Aorta (tissue), 5 donors: ENCODE measurements around the gene RPS6KA2. TPM values are rescaled to one million over a fixed set of nuclear protein-coding genes. Genes with fewer than 3 reads are reported as not detected.

ENCODE experiments used
- ATAC-seq: fragments of 200-7000 bp; cut with Tn5 transposase; one replicate; pipeline ENCODE4 v1.9.1; 2022; ENCODE audit warnings: moderate library complexity; ENCODE audit not compliant: low FRiP score
- DNase-seq, 2 donors: peaks; one replicate each; pipeline ENCODE4 v3.0.0-alpha.2; 2020
- H3K27ac ChIP-seq, 2 donors: one replicate each; pipeline ENCODE4 v1.5.1; 2013; ENCODE audit warnings: low read length in 2 of 2, mild to moderate bottlenecking in 2 of 2, moderate library complexity in 2 of 2, control low read depth in 1 of 2, inconsistent platforms in 1 of 2, low read depth in 1 of 2
- H3K27me3 ChIP-seq, 2 donors: one replicate each; pipeline ENCODE4 v1.6.1; 2013; ENCODE audit warnings: control low read depth in 1 of 2, low read length in 1 of 2, mild to moderate bottlenecking in 1 of 2, moderate library complexity in 1 of 2; ENCODE audit not compliant: insufficient read depth in 2 of 2, control insufficient read depth in 1 of 2
- H3K36me3 ChIP-seq, 2 donors: one replicate each; pipeline ENCODE4 v1.6.1; 2013; ENCODE audit warnings: control low read depth in 1 of 2, low read length in 1 of 2, mild to moderate bottlenecking in 1 of 2; ENCODE audit not compliant: insufficient read depth in 2 of 2, control insufficient read depth in 1 of 2
- H3K4me1 ChIP-seq, 2 donors: one replicate each; pipeline ENCODE4 v1.6.1; 2013; ENCODE audit warnings: low read length in 2 of 2, control low read depth in 1 of 2, mild to moderate bottlenecking in 1 of 2, moderate library complexity in 1 of 2; ENCODE audit not compliant: insufficient read depth in 2 of 2, control insufficient read depth in 1 of 2
- H3K4me3 ChIP-seq, 2 donors: one replicate each; pipeline ENCODE4 v1.5.1; 2013; ENCODE audit warnings: low read length in 2 of 2, control low read depth in 1 of 2, mild to moderate bottlenecking in 1 of 2
- H3K9me3 ChIP-seq: one replicate; pipeline ENCODE4 v1.6.1; 2013; ENCODE audit warnings: mild to moderate bottlenecking, low read length; ENCODE audit not compliant: control insufficient read depth
- WGBS, 2 donors: extraction: QIAGEN DNeasy Blood & Tissue Kit; methylation state at CpG; one replicate each; pipeline ENCODE4 v1.1.7; 2013; 5-methylcytosine and 5-hydroxymethylcytosine counted together
- intact Hi-C, 2 donors: fragments of 100-400 bp; cut with DNase I; formaldehyde crosslinking; loops; one replicate each; pipeline versions ENCODE4 v1.14.2 to v1.15.0; 2022
- polyA plus RNA-seq, 2 donors: library from polyadenylated mRNA; stranded (reverse); fragments of 200-250 nt; gene quantifications; one replicate each; pipeline ENCODE4 v1.2.3, GENCODE V29; 2013
- total RNA-seq, 2 donors: library from RNA; stranded (reverse); fragmentation: NEBNext Ultra II Directional; extraction: Animal tissue kit (Norgen Biotek cat#: 25700); gene quantifications; one replicate each; pipeline ENCODE4 v1.2.1, GENCODE V29; 2021
- donor health status: healthy with polysubstance abuse.
- donor health status: Bipolar disorder and iron deficiency.
- donor health status: DM: no; HTN: no; CAD: no.
- donor health status: DM: no; HTN: no; CAD: no.
- donor health status: DM: yes; HTN: yes; CAD: no.

RPS6KA2 gene
- total and polyA plus RNA-seq, 4 donors, result 24.5 to 52.7 (median 37.3) TPM

GRCh38 chr6:166503167-166503744 is 123.8 kb downstream of the RPS6KA2 start:
- no peaks in the 10 kb centered on the region for H3K4me1 ChIP-seq
- no peak overlapping the region for H3K4me3 ChIP-seq
- no peaks in the 10 kb centered on the region for H3K9me3 ChIP-seq
- ATAC-seq (no peak), DNase-seq (peak in 1 of 2 donors; percentile 57)
- intact Hi-C loops, result no loop called here
- no peak overlapping the region for H3K27ac ChIP-seq
- no peaks in the 10 kb centered on the region for H3K27me3 ChIP-seq
- no peaks in the 10 kb centered on the region for H3K36me3 ChIP-seq
- WGBS, 2 donors, result 88 to 92% methylated on average over 12 of the region's 12 CpGs

GRCh38 chr6:166502453-166502852 is 124.6 kb downstream of the RPS6KA2 start:
- 82% methylated on average over 14 of the region's 14 CpGs for WGBS, 2 donors
- ATAC-seq, result no peak
- H3K36me3 ChIP-seq, result no peaks in the 10 kb centered on the region
- H3K27me3 ChIP-seq, result no peaks in the 10 kb centered on the region
- no peak overlapping the region for H3K4me3 ChIP-seq
- DNase-seq, result peak in 1 of 2 donors; percentile 62
- no peaks in the 10 kb centered on the region for H3K9me3 ChIP-seq
- H3K4me1 ChIP-seq, result no peaks in the 10 kb centered on the region
- no peak overlapping the region for H3K27ac ChIP-seq
- intact Hi-C loops, result no loop called here

GRCh38 chr6:166501246-166501645 is 125.8 kb downstream of the RPS6KA2 start:
- Histone ChIP-seq H3K27me3 (no peaks in the 10 kb centered on the region), H3K27ac (no peak overlapping the region), H3K4me3 (no peak overlapping the region), H3K4me1 (no peaks in the 10 kb centered on the region), H3K9me3 (no peaks in the 10 kb centered on the region), H3K36me3 (no peaks in the 10 kb centered on the region)
- ATAC-seq (no peak), DNase-seq (peak in 1 of 2 donors; percentile 56)
- WGBS, 2 donors, result 87 to 91% methylated on average over 14 of the region's 14 CpGs
- intact Hi-C loops, result no loop called here

- DNase-seq, result peak in 1 of 2 donors; percentile 53
- Histone ChIP-seq H3K27me3 (no peaks in the 10 kb centered on the region), H3K9me3 (no peaks in the 10 kb centered on the region), H3K27ac (no peak overlapping the region), H3K36me3 (no peaks in the 10 kb centered on the region), H3K4me1 (no peaks in the 10 kb centered on the region), H3K4me3 (no peak overlapping the region)
- ATAC-seq, result no peak
- intact Hi-C loops, result no loop called here
- 79% methylated on average over 7 of the region's 7 CpGs for WGBS, 2 donors
These were observed 126.8 kb downstream of the RPS6KA2 start for GRCh38 chr6:166500246-166500645.

GRCh38 chr6:166499350-166500163 is 127.5 kb downstream of the RPS6KA2 start:
- Histone ChIP-seq H3K27ac (no peak overlapping the region), H3K4me1 (no peaks in the 10 kb centered on the region), H3K9me3 (no peaks in the 10 kb centered on the region), H3K36me3 (no peaks in the 10 kb centered on the region), H3K4me3 (no peak overlapping the region), H3K27me3 (no peaks in the 10 kb centered on the region)
- ATAC-seq (no peak), DNase-seq (peak in 1 of 2 donors; percentile 57)
- 95 to 96% methylated on average over 7 of the region's 7 CpGs for WGBS, 2 donors
- intact Hi-C loops, result loop anchor here in 1 of 2 donors (10.0 kb wide), 1 partner anchor 235 kb away; no protein-coding TSS in a partner anchor

GRCh38 chr6:166498661-166499349 is 128.2 kb downstream of the RPS6KA2 start:
- intact Hi-C loops, result loop anchor here in 1 of 2 donors (10.0 kb wide), 1 partner anchor 236 kb away; no protein-coding TSS in a partner anchor
- Histone ChIP-seq H3K4me1 (no peaks in the 10 kb centered on the region), H3K9me3 (no peaks in the 10 kb centered on the region), H3K4me3 (no peak overlapping the region), H3K27ac (no peak overlapping the region), H3K36me3 (no peaks in the 10 kb centered on the region), H3K27me3 (no peaks in the 10 kb centered on the region)
- peak in 1 of 2 donors; percentile 63 for DNase-seq
- 95 to 96% methylated on average over 23 of the region's 23 CpGs for WGBS, 2 donors
- no peak for ATAC-seq

- no peaks in the 10 kb centered on the region for H3K36me3 ChIP-seq
- intact Hi-C loops, result loop anchor here in 1 of 2 donors (10.0 kb wide), 1 partner anchor 237 kb away; no protein-coding TSS in a partner anchor
- no peaks in the 10 kb centered on the region for H3K9me3 ChIP-seq
- ATAC-seq (no peak), DNase-seq (peak in 1 of 2 donors; percentile 72)
- H3K27me3 ChIP-seq, result no peaks in the 10 kb centered on the region
- no peak overlapping the region for H3K4me3 ChIP-seq
- WGBS, 2 donors, result 97 to 99% methylated on average over 25 of the region's 25 CpGs
- no peak overlapping the region for H3K27ac ChIP-seq
- no peaks in the 10 kb centered on the region for H3K4me1 ChIP-seq
These were observed 128.8 kb downstream of the RPS6KA2 start for GRCh38 chr6:166498228-166498627.

- Histone ChIP-seq H3K4me3 (no peak overlapping the region), H3K27me3 (no peaks in the 10 kb centered on the region), H3K9me3 (no peaks in the 10 kb centered on the region), H3K4me1 (no peaks in the 10 kb centered on the region), H3K36me3 (no peaks in the 10 kb centered on the region), H3K27ac (no peak overlapping the region)
- no peak for ATAC-seq
- DNase-seq, result no peak
- intact Hi-C loops, result loop anchor here in 1 of 2 donors (10.0 kb wide), 1 partner anchor 238 kb away; no protein-coding TSS in a partner anchor
- WGBS, 2 donors, result 92% methylated on average over 32 of the region's 32 CpGs
These were observed 129.8 kb downstream of the RPS6KA2 start for GRCh38 chr6:166497087-166497899.
